Stomach (tissue), 4 donors: ENCODE data around the gene PSMB1.

ENCODE experiments used
- CTCF ChIP-seq, 7 experiments: fragments of 450-650 bp in 4 of 7; fragments of 200-600 bp in 3 of 7; sonication (generic) in 3 of 7; IDR thresholded peaks; one replicate each; pipeline ENCODE4 v1.5.1; 2016 to 2019; ENCODE audit warnings: antibody characterized with exemption in 7 of 7, control low read depth in 2 of 7, mild to moderate bottlenecking in 1 of 7
- POLR2A ChIP-seq, 4 donors: fragments of 450-650 bp; IDR thresholded peaks; one replicate each; pipeline ENCODE4 v1.6.1; 2016; ENCODE audit warnings: antibody characterized with exemption in 4 of 4, control low read depth in 2 of 4, mild to moderate bottlenecking in 1 of 4, moderate library complexity in 1 of 4
- POLR2AphosphoS5 ChIP-seq, 3 donors: sonication (generic); formaldehyde crosslinking; IDR thresholded peaks; one replicate each; pipeline ENCODE4 v1.6.1; 2016; ENCODE audit warnings: antibody characterized with exemption in 3 of 3

DNA sequence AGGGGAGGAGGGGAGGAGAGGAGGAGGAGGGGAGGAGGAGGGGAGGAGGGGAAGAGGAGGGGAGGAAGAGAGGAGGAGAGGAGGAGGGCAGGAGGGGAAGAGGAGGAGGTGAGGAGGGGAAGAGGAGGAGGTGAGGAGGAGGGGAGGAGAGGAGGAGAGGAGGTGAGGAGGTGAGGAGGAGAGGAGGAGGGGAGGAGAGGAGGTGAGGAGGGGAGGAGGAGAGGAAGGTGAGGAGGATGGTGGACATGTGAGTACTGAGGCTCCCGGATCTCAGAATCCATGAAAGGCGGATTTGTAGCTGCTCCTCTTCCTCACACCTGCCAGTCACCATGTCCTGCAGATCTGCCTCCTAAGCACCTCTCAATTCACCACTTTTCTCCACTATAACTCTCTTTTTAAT, 59.8 kb downstream of the PSMB1 start:
- TF ChIP-seq CTCF (IDR thresholded peaks at IDR 0.05) (no peak), POLR2A (IDR thresholded peaks at IDR 0.05) (no peak), POLR2AphosphoS5 (IDR thresholded peaks at IDR 0.05) (no peak)
